ENCODE results near the gene ZNF197. TPM values are rescaled to one million over a fixed set of nuclear protein-coding genes. Genes with fewer than 3 reads are reported as not detected.
"Not testable (repeated sequence)": the region's sequence is repeated elsewhere in the genome, so short reads cannot be mapped to it uniquely, and the experiment has no call there.

Gene ZNF197
- total and polyA plus RNA-seq, 2 of the 8 experiments (the other 6 are each of a cell fraction or from before 2014, with no cell fraction given) = 3.9 to 16.8 TPM

DNA sequence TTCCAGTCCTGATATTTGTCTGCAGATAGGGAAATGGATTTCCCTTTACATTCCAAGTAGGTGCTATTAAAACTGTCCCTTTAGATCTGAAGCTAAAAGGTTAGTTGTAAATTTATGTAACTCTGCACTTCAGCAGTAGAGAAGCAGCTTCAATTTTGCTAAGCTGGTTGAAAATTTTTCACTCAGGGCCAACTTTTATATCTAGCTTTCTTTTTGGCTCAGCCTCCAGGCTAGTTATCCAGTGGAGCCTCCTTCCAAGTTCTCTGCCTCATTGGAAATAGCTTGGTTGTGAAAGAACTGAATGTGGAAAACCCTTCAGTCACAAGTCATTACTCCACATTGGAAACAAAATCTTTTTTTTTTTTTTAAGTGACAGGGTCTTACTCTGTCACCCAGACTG is 48.2 kb upstream of the ZNF197 start (continued):
- TF ChIP-seq POLR2AphosphoS5 (IDR thresholded peaks at IDR 0.05; ENCODE audit: low read depth, low read length) = no peak
- no peak for TF ChIP-seq RAD21 (IDR thresholded peaks at IDR 0.05 in 1 of 2, conservative IDR thresholded peaks at IDR 0.05 in 1 of 2; ENCODE audit: low read depth in 2 of 2, low read length in 2 of 2)
- TF ChIP-seq HDAC6 (IDR thresholded peaks at IDR 0.05; ENCODE audit: low read depth, low read length) = no peak

DNA sequence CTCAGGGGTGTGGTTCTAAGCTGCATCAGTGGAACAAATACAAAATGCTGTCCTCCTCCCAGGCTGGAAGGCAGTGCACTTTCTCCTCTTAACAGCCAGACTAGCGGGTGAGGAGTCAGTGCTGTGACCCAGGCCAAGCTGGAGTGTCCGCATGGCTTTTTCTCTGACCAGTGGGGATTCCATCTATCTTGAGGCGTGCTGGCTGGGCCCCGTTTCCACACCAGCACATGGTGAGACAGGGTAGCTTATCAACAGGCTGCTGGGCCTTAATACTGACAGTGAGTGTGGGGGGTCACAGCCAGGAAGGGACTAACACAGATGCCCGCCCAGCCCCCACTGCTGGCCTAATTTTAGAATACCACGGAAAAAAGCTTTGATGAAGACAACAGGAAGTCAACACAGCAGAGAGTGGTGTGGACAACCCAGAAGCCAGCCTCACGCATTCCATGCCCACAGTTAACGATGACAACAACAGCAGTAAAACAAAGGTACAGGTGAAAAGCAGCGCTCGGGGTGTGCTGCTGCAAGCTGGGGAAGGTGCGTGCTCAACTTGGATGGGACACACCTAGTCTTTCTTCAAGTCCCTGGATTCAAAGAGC is 47.4 kb upstream of the ZNF197 start:
- not testable (repeated sequence) for H3K23me2 ChIP-seq (ENCODE audit: low read depth, low read length); H3K79me1 ChIP-seq (ENCODE audit: low read depth, low read length); H3K18ac ChIP-seq (ENCODE audit: extremely low read depth, low read length); H4K91ac ChIP-seq (replicated peaks; ENCODE audit: insufficient read length, low read length); FAIRE-seq; H3K9ac ChIP-seq (replicated peaks in 1 of 4; ENCODE audit: extremely low read depth in 1 of 4, low read depth in 3 of 4, low read length in 3 of 4); H3K27me3 ChIP-seq (replicated peaks in 1 of 4; ENCODE audit: control insufficient read depth in 3 of 4, extremely low read depth in 1 of 4, insufficient read depth in 3 of 4, low read length in 3 of 4); H2BK20ac ChIP-seq (ENCODE audit: low read length); H3K4me3 ChIP-seq (ENCODE audit: extremely low read depth in 1 of 4, insufficient read depth in 2 of 4, low read depth in 3 of 4, low read length in 4 of 4); H3K4ac ChIP-seq (replicated peaks; ENCODE audit: insufficient read length, low read depth, low read length); H3K23ac ChIP-seq (ENCODE audit: insufficient read length); H3K4me1 ChIP-seq (replicated peaks in 1 of 4; ENCODE audit: control insufficient read depth in 3 of 4, insufficient read depth in 4 of 4, low read length in 3 of 4); H3K4me2 ChIP-seq (ENCODE audit: insufficient read depth in 1 of 2, low read depth in 2 of 2, low read length in 2 of 2); H3K14ac ChIP-seq (ENCODE audit: insufficient read length); H2BK15ac ChIP-seq (ENCODE audit: low read length); H2BK5ac ChIP-seq (ENCODE audit: low read depth, low read length); H4K5ac ChIP-seq (ENCODE audit: insufficient read length, low read depth, low read length); H2BK120ac ChIP-seq (replicated peaks; ENCODE audit: low read depth, low read length); H2AFZ ChIP-seq (ENCODE audit: low read length); H3K79me2 ChIP-seq (ENCODE audit: control insufficient read depth in 1 of 2, insufficient read depth in 2 of 2, low read length in 2 of 2); H2AK5ac ChIP-seq (ENCODE audit: low read depth, low read length); H3K27ac ChIP-seq (ENCODE audit: low read depth, low read length); H3K56ac ChIP-seq (replicated peaks; ENCODE audit: insufficient read length, low read depth, low read length); H3K9me3 ChIP-seq (ENCODE audit: insufficient read depth in 2 of 2, low read depth in 1 of 2, low read length in 1 of 2); H4K20me1 ChIP-seq (replicated peaks in 1 of 2; ENCODE audit: control insufficient read depth in 1 of 2, insufficient read depth in 2 of 2, low read length in 2 of 2); H2BK12ac ChIP-seq (ENCODE audit: low read depth, low read length); DNase-seq (ENCODE audit: low read depth in 1 of 2, low spot score in 2 of 2); H4K8ac ChIP-seq (ENCODE audit: extremely low read depth, insufficient read depth, low read length)
- CTCF ChIA-PET (ENCODE audit: partially characterized antibody) = interaction anchor here (1.1 kb wide), 1 partner anchor 135 kb away, joined by 3 read pairs; the partner anchor contains the start of gene ZNF502
- POLR2A ChIA-PET (ENCODE audit: partially characterized antibody) = interaction anchor here (1.5 kb wide), 1 partner anchor 21 kb away, joined by 3 read pairs; no protein-coding TSS in a partner anchor
- 84% methylated on average over 11 of the region's 11 CpGs; no CpG with 5 or more reads in 1 of the 2 experiments for WGBS, 2 experiments (ENCODE audit: extremely low coverage in 1 of 2, insufficient coverage in 1 of 2, insufficient read length in 1 of 2, insufficient replicate concordance in 2 of 2, low coverage in 1 of 2, low lambda C conversion rate in 2 of 2, missing lambda C conversion rate in 1 of 2)
- H3K36me3 ChIP-seq (ENCODE audit: control insufficient read depth in 2 of 4, insufficient read depth in 4 of 4, low read length in 3 of 4) = peaks cover 0 to 15% (median 0%) of the 10 kb centered on the region in 4 experiments; a peak in 3 of 8 replicates
